ENCODE measurements around the gene MPP3.

DNA sequence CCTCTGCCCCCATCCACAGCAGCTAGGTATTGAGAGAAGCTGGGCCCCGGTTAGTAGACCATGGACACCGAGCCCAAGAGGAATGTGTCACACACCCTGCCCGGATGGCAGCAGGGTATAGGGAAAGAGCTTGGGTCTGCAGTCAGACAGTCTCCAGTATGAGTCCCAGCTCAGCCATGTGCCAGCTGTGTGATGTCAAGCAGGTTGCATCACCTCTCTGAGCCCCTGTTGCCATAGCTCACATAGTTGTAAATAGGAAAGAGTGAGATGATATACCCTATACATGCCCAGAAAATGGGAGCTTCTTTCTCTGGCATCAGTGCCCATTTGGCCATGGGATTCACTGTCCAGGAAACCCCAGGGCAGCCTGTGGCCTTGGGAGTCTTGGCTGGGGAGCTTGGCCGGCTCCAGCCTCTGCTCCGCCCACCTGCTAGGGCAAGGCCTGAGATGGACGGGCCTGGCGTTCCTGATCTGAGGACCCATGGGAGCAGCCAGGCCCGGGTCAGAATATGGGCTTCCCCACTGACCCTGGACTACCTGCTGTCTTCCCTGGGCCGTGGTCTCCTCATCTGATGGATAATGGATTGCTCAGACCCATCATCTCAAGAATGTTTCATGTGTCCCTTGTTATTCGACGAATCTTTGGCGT, 27.3 kb upstream of the MPP3 start:
- TF ChIP-seq EZH2phosphoT487 (IDR thresholded peaks at IDR 0.05; ENCODE audit: borderline replicate concordance) (no peak), EZH2 (IDR thresholded peaks at IDR 0.05) (no peak), ZNF274 (IDR thresholded peaks at IDR 0.05; ENCODE audit: low read depth, low read length) (no peak), SIN3A (IDR thresholded peaks at IDR 0.05; ENCODE audit: low read depth) (no peak), POLR2AphosphoS5 (IDR thresholded peaks at IDR 0.05; ENCODE audit: low read depth, low read length) (no peak), POLR2A (IDR thresholded peaks at IDR 0.05; ENCODE audit: borderline replicate concordance, extremely low read depth, insufficient read depth, insufficient read length) (no peak)
- TF ChIP-seq, protein P1, sequence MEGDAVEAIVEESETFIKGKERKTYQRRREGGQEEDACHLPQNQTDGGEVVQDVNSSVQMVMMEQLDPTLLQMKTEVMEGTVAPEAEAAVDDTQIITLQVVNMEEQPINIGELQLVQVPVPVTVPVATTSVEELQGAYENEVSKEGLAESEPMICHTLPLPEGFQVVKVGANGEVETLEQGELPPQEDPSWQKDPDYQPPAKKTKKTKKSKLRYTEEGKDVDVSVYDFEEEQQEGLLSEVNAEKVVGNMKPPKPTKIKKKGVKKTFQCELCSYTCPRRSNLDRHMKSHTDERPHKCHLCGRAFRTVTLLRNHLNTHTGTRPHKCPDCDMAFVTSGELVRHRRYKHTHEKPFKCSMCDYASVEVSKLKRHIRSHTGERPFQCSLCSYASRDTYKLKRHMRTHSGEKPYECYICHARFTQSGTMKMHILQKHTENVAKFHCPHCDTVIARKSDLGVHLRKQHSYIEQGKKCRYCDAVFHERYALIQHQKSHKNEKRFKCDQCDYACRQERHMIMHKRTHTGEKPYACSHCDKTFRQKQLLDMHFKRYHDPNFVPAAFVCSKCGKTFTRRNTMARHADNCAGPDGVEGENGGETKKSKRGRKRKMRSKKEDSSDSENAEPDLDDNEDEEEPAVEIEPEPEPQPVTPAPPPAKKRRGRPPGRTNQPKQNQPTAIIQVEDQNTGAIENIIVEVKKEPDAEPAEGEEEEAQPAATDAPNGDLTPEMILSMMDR (IDR thresholded peaks at IDR 0.05 in 2 of 3, conservative IDR thresholded peaks at IDR 0.05 in 1 of 3; ENCODE audit: borderline replicate concordance in 1 of 3, insufficient read depth in 1 of 3, low read depth in 2 of 3, low read length in 2 of 3), result no peak
- TF ChIP-seq, protein P2, sequence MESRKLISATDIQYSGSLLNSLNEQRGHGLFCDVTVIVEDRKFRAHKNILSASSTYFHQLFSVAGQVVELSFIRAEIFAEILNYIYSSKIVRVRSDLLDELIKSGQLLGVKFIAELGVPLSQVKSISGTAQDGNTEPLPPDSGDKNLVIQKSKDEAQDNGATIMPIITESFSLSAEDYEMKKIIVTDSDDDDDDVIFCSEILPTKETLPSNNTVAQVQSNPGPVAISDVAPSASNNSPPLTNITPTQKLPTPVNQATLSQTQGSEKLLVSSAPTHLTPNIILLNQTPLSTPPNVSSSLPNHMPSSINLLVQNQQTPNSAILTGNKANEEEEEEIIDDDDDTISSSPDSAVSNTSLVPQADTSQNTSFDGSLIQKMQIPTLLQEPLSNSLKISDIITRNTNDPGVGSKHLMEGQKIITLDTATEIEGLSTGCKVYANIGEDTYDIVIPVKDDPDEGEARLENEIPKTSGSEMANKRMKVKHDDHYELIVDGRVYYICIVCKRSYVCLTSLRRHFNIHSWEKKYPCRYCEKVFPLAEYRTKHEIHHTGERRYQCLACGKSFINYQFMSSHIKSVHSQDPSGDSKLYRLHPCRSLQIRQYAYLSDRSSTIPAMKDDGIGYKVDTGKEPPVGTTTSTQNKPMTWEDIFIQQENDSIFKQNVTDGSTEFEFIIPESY (IDR thresholded peaks at IDR 0.05; ENCODE audit: extremely low read depth, insufficient replicate concordance, low read length), result no peak
